ENCODE results near the gene SLCO1C1. TPM values are rescaled to one million over a fixed set of nuclear protein-coding genes. Genes with fewer than 3 reads are reported as not detected.

SLCO1C1 gene
- total RNA-seq, 1 donor from 2014 or later: not detected

DNA sequence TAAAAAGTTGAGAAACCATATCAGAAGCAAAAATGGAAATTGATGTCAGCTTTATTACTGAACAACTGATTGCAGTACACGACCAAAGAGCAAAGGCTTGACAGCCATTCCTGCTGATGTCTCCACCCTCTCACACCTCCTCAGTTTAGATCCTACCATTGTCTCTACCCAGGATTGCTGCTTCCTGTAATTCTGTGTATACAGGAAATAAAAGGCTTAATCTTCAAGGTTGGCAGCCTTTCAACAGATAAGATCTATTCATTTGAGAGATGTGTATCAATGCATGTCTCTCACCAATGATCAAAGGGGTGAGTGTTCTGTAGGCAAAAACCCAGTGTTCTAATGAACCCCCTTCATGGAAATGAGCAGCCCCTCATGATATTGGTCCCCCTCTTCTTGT is 27.0 kb downstream of the SLCO1C1 start:
- Histone ChIP-seq H3F3A (ENCODE audit: low read depth) (no peaks in the 10 kb centered on the region), H3K4me2 (no peak overlapping the region), H2AFZ (replicated peaks) (no peak overlapping the region), H3K27me3 (no peaks in the 10 kb centered on the region), H3K4me3 (no peak overlapping the region), H3K36me3 (no peaks in the 10 kb centered on the region), H3K4me1 (no peaks in the 10 kb centered on the region), H3K9ac (no peak overlapping the region), H3K9me3 (ENCODE audit: low read depth) (no peaks in the 10 kb centered on the region), H3K79me2 (ENCODE audit: low read depth) (no peaks in the 10 kb centered on the region), H3K27ac (no peak overlapping the region), H4K20me1 (ENCODE audit: low read depth) (no peaks in the 10 kb centered on the region)
- DNase-seq (ENCODE audit: low spot score): no peak
- TF ChIP-seq EZH2phosphoT487 (IDR thresholded peaks at IDR 0.05) (no peak), EZH2 (IDR thresholded peaks at IDR 0.05) (no peak), CTCF (IDR thresholded peaks at IDR 0.05) (no peak)
- no peaks in the 10 kb centered on the region for H3K4me1 Mint-ChIP-seq
- H3K9me3 Mint-ChIP-seq: no peaks in the 10 kb centered on the region
- H3K4me3 Mint-ChIP-seq: no peak overlapping the region
- H3K27me3 Mint-ChIP-seq (ENCODE audit: insufficient read depth, low read depth): no peaks in the 10 kb centered on the region
- no peaks in the 10 kb centered on the region for H3K36me3 Mint-ChIP-seq
- no peak overlapping the region for H3K27ac Mint-ChIP-seq

- Mint-ChIP-seq H3K36me3 (no peaks in the 10 kb centered on the region), H3K9me3 (no peaks in the 10 kb centered on the region), H3K27me3 (ENCODE audit: insufficient read depth, low read depth) (no peaks in the 10 kb centered on the region), H3K4me3 (no peak overlapping the region), H3K4me1 (no peaks in the 10 kb centered on the region), H3K27ac (no peak overlapping the region)
- H4K20me1 ChIP-seq (ENCODE audit: low read depth): no peaks in the 10 kb centered on the region
- no peaks in the 10 kb centered on the region for H3K27me3 ChIP-seq
- no peak for DNase-seq (ENCODE audit: low spot score)
- no peaks in the 10 kb centered on the region for H3K36me3 ChIP-seq
- no peak overlapping the region for H2AFZ ChIP-seq (replicated peaks)
- H3K27ac ChIP-seq: no peak overlapping the region
- TF ChIP-seq CTCF (IDR thresholded peaks at IDR 0.05) (no peak), EZH2 (IDR thresholded peaks at IDR 0.05) (no peak), EZH2phosphoT487 (IDR thresholded peaks at IDR 0.05) (no peak)
- H3K4me3 ChIP-seq: no peak overlapping the region
- H3K9me3 ChIP-seq (ENCODE audit: low read depth): no peaks in the 10 kb centered on the region
- H3K79me2 ChIP-seq (ENCODE audit: low read depth): no peaks in the 10 kb centered on the region
- H3K4me2 ChIP-seq: no peak overlapping the region
- no peak overlapping the region for H3K9ac ChIP-seq
- H3F3A ChIP-seq (ENCODE audit: low read depth): no peaks in the 10 kb centered on the region
- no peaks in the 10 kb centered on the region for H3K4me1 ChIP-seq
Measured at GRCh38 chr12:20731274-20731673, 36.1 kb downstream of the SLCO1C1 start.

- no peak for TF ChIP-seq CTCF (IDR thresholded peaks at IDR 0.05)
- TF ChIP-seq EZH2 (IDR thresholded peaks at IDR 0.05): no peak
- TF ChIP-seq EZH2phosphoT487 (IDR thresholded peaks at IDR 0.05): no peak
- no peak for DNase-seq (ENCODE audit: low spot score)
- no peaks in the 10 kb centered on the region for H3F3A ChIP-seq (ENCODE audit: low read depth)
- H3K27ac Mint-ChIP-seq: no peak overlapping the region
- H3K27ac ChIP-seq: no peak overlapping the region
- no peaks in the 10 kb centered on the region for H3K27me3 Mint-ChIP-seq (ENCODE audit: insufficient read depth, low read depth)
- H3K79me2 ChIP-seq (ENCODE audit: low read depth): no peaks in the 10 kb centered on the region
- no peak overlapping the region for H3K4me2 ChIP-seq
- H3K36me3 Mint-ChIP-seq: no peaks in the 10 kb centered on the region
- no peak overlapping the region for H2AFZ ChIP-seq (replicated peaks)
- no peaks in the 10 kb centered on the region for H3K4me1 ChIP-seq
- no peaks in the 10 kb centered on the region for H3K36me3 ChIP-seq
- no peaks in the 10 kb centered on the region for H3K9me3 Mint-ChIP-seq
- H3K9me3 ChIP-seq (ENCODE audit: low read depth): no peaks in the 10 kb centered on the region
- no peak overlapping the region for H3K4me3 Mint-ChIP-seq
- H4K20me1 ChIP-seq (ENCODE audit: low read depth): no peaks in the 10 kb centered on the region
- no peaks in the 10 kb centered on the region for H3K4me1 Mint-ChIP-seq
- no peak overlapping the region for H3K9ac ChIP-seq
- H3K27me3 ChIP-seq: no peaks in the 10 kb centered on the region
- H3K4me3 ChIP-seq: no peak overlapping the region
Measured at GRCh38 chr12:20740972-20741371, 45.8 kb downstream of the SLCO1C1 start.
